HepG2 (cell line): ENCODE results near the gene ARHGEF7. TPM values are rescaled to one million over a fixed set of nuclear protein-coding genes. Genes with fewer than 3 reads are reported as not detected.

Experiments
- ATAC-seq: fragments of 200-7000 bp; cut with Tn5 transposase; 3 replicates; pipeline ENCODE4 v1.9.1; 2020; ENCODE audit warnings: mild to moderate bottlenecking, moderate library complexity
- BruUV-seq: library from RNA; stranded (reverse); fragments of 400-500 nt; replicated peaks from 2 replicates; lab custom pipeline; 2021; lab: Mats Ljungman, UMichigan
- CTCF ChIA-PET: fragments of 300-600 bp; formaldehyde crosslinking; extraction: SDS; loops from one replicate; lab custom pipeline; 2021; ENCODE audit warnings: low total read pairs, inconsistent platforms, low intra/inter-chr PET ratio; lab: Yijun Ruan, JAX
- POLR2A ChIA-PET: fragments of 350-600 bp; sonication (Branson Sonifier 250); formaldehyde crosslinking; loops from one replicate; lab custom pipeline; 2020; ENCODE audit warnings: antibody characterized with exemption, inconsistent platforms; lab: Yijun Ruan, JAX
- DNase-seq: peaks from one replicate; pipeline ENCODE4 v3.0.0-alpha.2; 2015; ENCODE audit warnings: low spot score
- FAIRE-seq: peaks from 3 replicates; lab custom pipeline; 2011; peaks lifted over from hg19 to GRCh38; lab: Jason Lieb, UNC
- H2AFZ ChIP-seq: one replicate; pipeline ENCODE4 v1.6.1; 2011; ENCODE audit warnings: low read length, inconsistent platforms
- H3K27ac ChIP-seq: fragments of 300-600 bp; 3 replicates; pipeline ENCODE4 v1.8.0; 2011; ENCODE audit warnings: mixed run types, mild to moderate bottlenecking, mixed read lengths, low read length, inconsistent platforms; ENCODE audit not compliant: insufficient read depth; ENCODE audit errors: extremely low read length
- H3K27me3 ChIP-seq, 2 experiments: fragments of 200-600 bp in 1 of 2; 2 replicates in 1 of 2; 3 replicates in 1 of 2; pipeline versions ENCODE4 v1.6.0 to v1.8.0; 2011; ENCODE audit warnings: low read length in 2 of 2, mild to moderate bottlenecking in 2 of 2, moderate library complexity in 2 of 2, inconsistent platforms in 1 of 2; ENCODE audit not compliant: insufficient read depth in 2 of 2, control insufficient read depth in 1 of 2
- H3K36me3 ChIP-seq, 2 experiments: fragments of 200-600 bp in 1 of 2; replicated peaks in 1 of 2; 2 replicates in 1 of 2; 3 replicates in 1 of 2; pipeline versions ENCODE4 v1.5.1 to v1.8.0; 2011; ENCODE audit warnings: low read length in 2 of 2, inconsistent platforms in 1 of 2; ENCODE audit not compliant: insufficient read depth in 2 of 2, control insufficient read depth in 1 of 2
- H3K4me1 ChIP-seq: 2 replicates; pipeline ENCODE4 v1.5.1; 2012; ENCODE audit warnings: low read length, inconsistent platforms; ENCODE audit not compliant: insufficient read depth
- H3K4me2 ChIP-seq: 2 replicates; pipeline ENCODE4 v1.6.0; 2011; ENCODE audit warnings: low read depth, low read length, inconsistent platforms
- H3K4me3 ChIP-seq, 3 experiments: fragments of 200-600 bp in 1 of 3; sonication (generic), shearing (Covaris generic) in 1 of 3; replicated peaks in 1 of 3; 2 replicates each; pipeline ENCODE4 v1.5.1; 2011 to 2016; ENCODE audit warnings: low read length in 3 of 3, inconsistent platforms in 2 of 3, low read depth in 2 of 3, mild to moderate bottlenecking in 2 of 3, control low read depth in 1 of 3, mixed read lengths in 1 of 3; ENCODE audit not compliant: insufficient read depth in 1 of 3
- H3K79me2 ChIP-seq: one replicate; pipeline ENCODE4 v1.6.1; 2011; ENCODE audit warnings: low read length, inconsistent platforms; ENCODE audit not compliant: insufficient read depth
- H3K9ac ChIP-seq: 2 replicates; pipeline ENCODE4 v1.6.0; 2011; ENCODE audit warnings: mild to moderate bottlenecking, low read depth, low read length, inconsistent platforms; ENCODE audit not compliant: insufficient read depth
- H3K9me3 ChIP-seq: 2 replicates; pipeline ENCODE4 v1.5.1; 2012; ENCODE audit warnings: mild to moderate bottlenecking, low read length
- H4K20me1 ChIP-seq: 2 replicates; pipeline ENCODE4 v1.6.0; 2011; ENCODE audit warnings: inconsistent platforms, mild to moderate bottlenecking, low read length, moderate library complexity; ENCODE audit not compliant: insufficient read depth
- ADNP ChIP-seq: sonication (generic); formaldehyde crosslinking; IDR thresholded peaks from 2 replicates; pipeline ENCODE4 v1.4.0; 2020; ENCODE audit warnings: missing genetic modification reagents
- ATF7-NPFF ChIP-seq: sonication (generic); formaldehyde crosslinking; IDR thresholded peaks from 2 replicates; pipeline ENCODE4 v1.8.1; 2023; ENCODE audit warnings: mild to moderate bottlenecking, low read depth, missing genetic modification reagents, moderate library complexity
- ELF1 ChIP-seq: sonication (generic); formaldehyde crosslinking; IDR thresholded peaks from 2 replicates; pipeline ENCODE4 v1.4.0; 2020; ENCODE audit warnings: missing genetic modification reagents
- ERF ChIP-seq: IDR thresholded peaks from 2 replicates; pipeline ENCODE4 v1.6.1; 2018; ENCODE audit warnings: missing biosample characterization, missing genetic modification reagents
- FLYWCH1 ChIP-seq: sonication (generic); formaldehyde crosslinking; IDR thresholded peaks from 2 replicates; pipeline ENCODE4 v1.8.1; 2023; ENCODE audit warnings: mild to moderate bottlenecking, missing genetic modification reagents
- HNRNPH1 ChIP-seq: fragments of 200-400 bp; formaldehyde crosslinking; optimal IDR thresholded peaks from 2 replicates; pipeline ENCODE3; 2017; ENCODE audit warnings: mild to moderate bottlenecking, low read depth, low read length
- JUND ChIP-seq: sonication (generic); formaldehyde crosslinking; IDR thresholded peaks from 2 replicates; pipeline ENCODE4 v1.8.0; 2022; ENCODE audit warnings: mild to moderate bottlenecking, missing genetic modification reagents
- MEF2D ChIP-seq: sonication (generic); formaldehyde crosslinking; IDR thresholded peaks from 2 replicates; pipeline ENCODE4 v1.5.1; 2020; ENCODE audit warnings: mild to moderate bottlenecking, missing genetic modification reagents
- SIN3B ChIP-seq: fragments of 150-350 bp; IDR thresholded peaks from 2 replicates; pipeline ENCODE4 v1.6.1; 2014; ENCODE audit warnings: low read length
- SP5 ChIP-seq: IDR thresholded peaks from 2 replicates; pipeline ENCODE4 v1.6.1; 2016; ENCODE audit warnings: low read depth, borderline replicate concordance
- TEAD2 ChIP-seq: sonication (generic); formaldehyde crosslinking; IDR thresholded peaks from 2 replicates; pipeline ENCODE4 v1.9.0; 2021; ENCODE audit warnings: missing genetic modification reagents
- ZBTB21 ChIP-seq: sonication (generic); formaldehyde crosslinking; IDR thresholded peaks from 2 replicates; pipeline ENCODE4 v1.4.0; 2020; ENCODE audit warnings: missing genetic modification reagents
- ZNF441 ChIP-seq: sonication (generic); formaldehyde crosslinking; IDR thresholded peaks from 2 replicates; pipeline ENCODE4 v1.7.0; 2021; ENCODE audit warnings: missing genetic modification reagents, borderline replicate concordance
- WGBS: methylation state at CpG from one replicate; pipeline ENCODE4 v1.1.6; 2017; ENCODE audit warnings: low lambda C conversion rate; 5-methylcytosine and 5-hydroxymethylcytosine counted together
- in situ Hi-C: cut with HindIII; loops from 2 replicates; pipeline ENCODE4 v1.10.0; 2017; ENCODE audit warnings: low pct_unique_long_range_greater_than_20kb; ENCODE audit not compliant: extremely low pct_ligation_motif_present
- intact Hi-C: fragments of 100-400 bp; cut with micrococcal nuclease; formaldehyde crosslinking; loops from one replicate; pipeline ENCODE4 v1.10.0; 2022; ENCODE audit not compliant: unreplicated experiment
- polyA plus RNA-seq, 8 experiments: library from polyadenylated mRNA; depleted of rRNA in 3 of 8; stranded (reverse) in 7 of 8; unstranded in 1 of 8; fragments of >200 nt; fragmentation: Illumina TruSeq in 4 of 8; extraction: Trizol in 4 of 8; gene quantifications; 2 replicates each; pipeline versions ENCODE4 v1.2.1 to v1.2.3, GENCODE V29; 2011 to 2016; ENCODE audit warnings: low read depth in 4 of 8, missing spikeins in 1 of 8, mixed read lengths in 1 of 8; ENCODE audit not compliant: insufficient read depth in 1 of 8
- total RNA-seq, 5 experiments: library from RNA; depleted of rRNA; stranded (reverse); fragments of >200 nt; fragmentation: Illumina TruSeq; extraction: Trizol; gene quantifications; 2 replicates each; pipeline ENCODE4 v1.2.3, GENCODE V29; 2016; ENCODE audit warnings: low read depth in 1 of 5
- TF ChIP-seq, protein P1 (sequence below): sonication (generic); formaldehyde crosslinking; IDR thresholded peaks from 2 replicates; pipeline ENCODE4 v1.5.0; 2020; ENCODE audit warnings: mild to moderate bottlenecking, missing genetic modification reagents, borderline replicate concordance
- TF ChIP-seq, protein P2 (sequence below): sonication (generic); formaldehyde crosslinking; IDR thresholded peaks from 2 replicates; pipeline ENCODE4 v1.8.1; 2023; ENCODE audit warnings: mild to moderate bottlenecking, moderate library complexity, missing genetic modification reagents
- TF ChIP-seq, protein P3 (sequence below): sonication (generic); formaldehyde crosslinking; conservative IDR thresholded peaks from 2 replicates; pipeline ENCODE4 v1.4.0; 2020; ENCODE audit warnings: missing genetic modification reagents
- TF ChIP-seq, protein P4 (sequence below): sonication (generic); formaldehyde crosslinking; IDR thresholded peaks from 2 replicates; pipeline ENCODE4 v1.4.0; 2020; ENCODE audit warnings: mild to moderate bottlenecking, missing genetic modification reagents

ARHGEF7 gene
- total and polyA plus RNA-seq, 2 of the 13 experiments (the other 11 are each of a cell fraction or from before 2014, with no cell fraction given) = 15.7 to 22.3 TPM

DNA sequence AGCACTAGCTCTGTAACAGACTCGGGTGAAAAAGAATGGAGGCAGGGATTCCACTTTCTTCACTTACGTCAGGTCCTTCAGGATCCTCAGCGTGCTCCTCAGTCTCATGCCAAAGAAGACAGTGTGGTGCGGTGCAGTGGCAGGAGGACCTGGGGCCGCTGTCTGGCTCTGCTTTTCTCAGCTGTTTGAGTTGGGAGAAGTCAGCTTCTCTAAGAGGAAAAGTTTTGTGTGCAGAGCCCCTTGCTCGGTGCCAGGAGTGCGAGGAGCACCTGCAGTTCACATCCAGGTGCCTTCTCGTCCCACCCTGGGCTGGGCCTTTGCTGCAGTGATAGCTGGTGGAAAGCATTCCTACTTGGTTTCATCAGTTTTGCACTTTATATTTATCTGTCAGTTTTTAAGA is 127.5 kb downstream of the ARHGEF7 start:
- 96% methylated on average over 8 of the region's 8 CpGs for WGBS
- intact Hi-C loops = no loop called here

More for the DNA sequence above, 127.5 kb downstream of the ARHGEF7 start:
- no peak for DNase-seq
- no peak overlapping the region for H3K4me3 ChIP-seq
- peaks cover 8% of the 10 kb centered on the region for H4K20me1 ChIP-seq
- ChIA-PET CTCF (no interaction called here), POLR2A (no interaction called here)
- no peak overlapping the region for H3K27ac ChIP-seq
- FAIRE-seq = no peak
- H3K9me3 ChIP-seq = no peaks in the 10 kb centered on the region
- TF ChIP-seq MEF2D (CRISPR knock-in tag) (no peak), TEAD2 (CRISPR knock-in tag) (no peak), ZNF441 (CRISPR knock-in tag) (no peak), JUND (CRISPR knock-in tag) (no peak), FLYWCH1 (CRISPR knock-in tag) (no peak), ELF1 (CRISPR knock-in tag) (no peak), SP5 (no peak), HNRNPH1 (no peak), ZBTB21 (CRISPR knock-in tag) (no peak), ATF7-NPFF (CRISPR knock-in tag) (no peak), SIN3B (no peak), ERF (CRISPR knock-in tag) (no peak), ADNP (CRISPR knock-in tag) (no peak)
- TF ChIP-seq, protein P1, sequence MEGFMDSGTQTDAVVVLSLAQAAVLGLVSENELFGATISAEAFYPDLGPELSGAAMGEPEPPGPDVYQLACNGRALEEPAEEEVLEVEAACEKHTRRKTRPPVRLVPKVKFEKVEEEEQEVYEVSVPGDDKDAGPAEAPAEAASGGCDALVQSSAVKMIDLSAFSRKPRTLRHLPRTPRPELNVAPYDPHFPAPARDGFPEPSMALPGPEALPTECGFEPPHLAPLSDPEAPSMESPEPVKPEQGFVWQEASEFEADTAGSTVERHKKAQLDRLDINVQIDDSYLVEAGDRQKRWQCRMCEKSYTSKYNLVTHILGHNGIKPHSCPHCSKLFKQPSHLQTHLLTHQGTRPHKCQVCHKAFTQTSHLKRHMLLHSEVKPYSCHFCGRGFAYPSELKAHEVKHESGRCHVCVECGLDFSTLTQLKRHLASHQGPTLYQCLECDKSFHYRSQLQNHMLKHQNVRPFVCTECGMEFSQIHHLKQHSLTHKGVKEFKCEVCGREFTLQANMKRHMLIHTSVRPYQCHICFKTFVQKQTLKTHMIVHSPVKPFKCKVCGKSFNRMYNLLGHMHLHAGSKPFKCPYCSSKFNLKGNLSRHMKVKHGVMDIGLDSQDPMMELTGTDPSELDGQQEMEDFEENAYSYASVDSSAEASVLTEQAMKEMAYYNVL (CRISPR knock-in tag) = no peak
- TF ChIP-seq, protein P2, sequence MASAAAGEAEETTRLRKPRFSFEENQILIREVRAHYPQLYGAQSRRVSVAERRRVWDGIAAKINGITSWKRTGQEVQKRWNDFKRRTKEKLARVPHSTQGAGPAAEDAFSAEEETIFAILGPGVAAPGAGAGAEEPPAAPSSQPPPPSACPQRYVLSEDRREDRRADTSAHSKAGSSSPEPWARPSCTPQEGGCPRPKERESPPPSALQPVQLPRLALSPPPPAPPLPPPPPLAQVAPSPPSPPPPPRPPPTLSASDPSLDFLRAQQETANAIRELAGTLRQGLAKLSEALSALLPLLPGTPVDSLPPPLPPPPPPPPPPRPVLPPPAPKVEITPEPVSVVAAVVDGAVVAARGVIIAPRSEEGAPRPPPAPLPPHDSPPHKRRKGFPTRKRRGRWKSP (CRISPR knock-in tag) = no peak
- TF ChIP-seq, protein P3, sequence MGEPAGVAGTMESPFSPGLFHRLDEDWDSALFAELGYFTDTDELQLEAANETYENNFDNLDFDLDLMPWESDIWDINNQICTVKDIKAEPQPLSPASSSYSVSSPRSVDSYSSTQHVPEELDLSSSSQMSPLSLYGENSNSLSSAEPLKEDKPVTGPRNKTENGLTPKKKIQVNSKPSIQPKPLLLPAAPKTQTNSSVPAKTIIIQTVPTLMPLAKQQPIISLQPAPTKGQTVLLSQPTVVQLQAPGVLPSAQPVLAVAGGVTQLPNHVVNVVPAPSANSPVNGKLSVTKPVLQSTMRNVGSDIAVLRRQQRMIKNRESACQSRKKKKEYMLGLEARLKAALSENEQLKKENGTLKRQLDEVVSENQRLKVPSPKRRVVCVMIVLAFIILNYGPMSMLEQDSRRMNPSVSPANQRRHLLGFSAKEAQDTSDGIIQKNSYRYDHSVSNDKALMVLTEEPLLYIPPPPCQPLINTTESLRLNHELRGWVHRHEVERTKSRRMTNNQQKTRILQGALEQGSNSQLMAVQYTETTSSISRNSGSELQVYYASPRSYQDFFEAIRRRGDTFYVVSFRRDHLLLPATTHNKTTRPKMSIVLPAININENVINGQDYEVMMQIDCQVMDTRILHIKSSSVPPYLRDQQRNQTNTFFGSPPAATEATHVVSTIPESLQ (CRISPR knock-in tag) = no peak
- TF ChIP-seq, protein P4, sequence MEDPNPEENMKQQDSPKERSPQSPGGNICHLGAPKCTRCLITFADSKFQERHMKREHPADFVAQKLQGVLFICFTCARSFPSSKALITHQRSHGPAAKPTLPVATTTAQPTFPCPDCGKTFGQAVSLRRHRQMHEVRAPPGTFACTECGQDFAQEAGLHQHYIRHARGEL (CRISPR knock-in tag) = no peak
- H3K36me3 ChIP-seq = peaks cover 13 to 59% of the 10 kb centered on the region in 2 experiments; a peak in 4 of 5 replicates
- in situ Hi-C loops = no loop called here
- no peak for ATAC-seq
- no peak overlapping the region for H3K4me2 ChIP-seq
- no TSS peak for BruUV-seq
- H2AFZ ChIP-seq = no peak overlapping the region
- no peaks in the 10 kb centered on the region for H3K27me3 ChIP-seq
- H3K9ac ChIP-seq = no peak overlapping the region
- peaks cover 5% of the 10 kb centered on the region; the same call in 1 of the 2 replicates for H3K4me1 ChIP-seq
- H3K79me2 ChIP-seq = no peaks in the 10 kb centered on the region
